Uterus (tissue), 2 donors: ENCODE measurements around the gene HCK.

Experiments
- CTCF ChIP-seq, 4 experiments: fragments of 200-600 bp in 2 of 4; fragments of 450-650 bp in 2 of 4; sonication (generic) in 2 of 4; IDR thresholded peaks; one replicate each; pipeline ENCODE4 v1.5.1; 2016 to 2019; ENCODE audit warnings: antibody characterized with exemption in 4 of 4, mild to moderate bottlenecking in 2 of 4, moderate library complexity in 1 of 4
- POLR2A ChIP-seq, 2 donors: fragments of 450-650 bp; IDR thresholded peaks; one replicate each; pipeline ENCODE4 v1.6.1; 2016; ENCODE audit warnings: antibody characterized with exemption in 2 of 2, mild to moderate bottlenecking in 1 of 2, moderate library complexity in 1 of 2

GRCh38 chr20:32127347-32127746 lies 75.3 kb downstream of the HCK start:
- TF ChIP-seq CTCF (IDR thresholded peaks at IDR 0.05) (no peak), POLR2A (IDR thresholded peaks at IDR 0.05) (no peak)
